HG03095 (cell line): ENCODE data around the gene NTSR1.

Experiments used
- ATAC-seq: cut with Tn5 transposase; IDR thresholded peaks from one replicate; pipeline ENCODE4 v1.9.1; 2021; ENCODE audit warnings: moderate library complexity; ENCODE audit not compliant: unreplicated experiment

Gene NTSR1

GRCh38 chr20:62706857-62707256 lies 1.8 kb upstream of the NTSR1 start:
- no peak for ATAC-seq

- no peak for ATAC-seq
Observed at GRCh38 chr20:62707276-62707920, 1.2 kb upstream of the NTSR1 start.

DNA sequence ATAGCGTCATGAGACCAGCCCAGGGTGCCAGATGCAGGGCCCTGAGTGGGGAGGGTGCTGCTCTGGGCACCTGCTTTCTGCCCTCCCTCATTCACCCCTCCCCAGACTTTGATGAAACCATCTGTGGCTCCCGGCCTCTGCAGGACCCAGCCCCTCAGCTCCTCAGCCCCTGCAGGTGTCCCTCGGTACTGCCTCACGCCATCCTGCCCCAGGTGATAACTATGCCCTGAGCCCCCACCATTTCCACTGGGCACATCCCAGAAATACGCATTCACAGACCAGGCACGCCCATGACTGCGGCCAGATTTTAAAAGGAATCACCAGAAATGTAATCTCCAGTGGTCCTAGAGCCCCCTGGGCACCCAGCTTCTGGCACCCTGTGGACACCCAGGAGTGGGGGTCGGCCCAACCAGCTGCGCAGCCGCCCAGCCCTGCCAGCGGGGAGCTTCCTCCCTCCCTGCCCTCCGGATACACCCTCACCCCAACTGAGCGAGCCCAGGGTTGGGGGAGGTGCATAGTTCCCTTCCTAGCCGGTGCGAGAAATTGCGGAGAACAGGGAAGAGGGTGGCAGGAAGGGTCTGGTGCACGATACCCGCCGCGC lies 615 bp upstream of the NTSR1 start:
- no peak for ATAC-seq

DNA sequence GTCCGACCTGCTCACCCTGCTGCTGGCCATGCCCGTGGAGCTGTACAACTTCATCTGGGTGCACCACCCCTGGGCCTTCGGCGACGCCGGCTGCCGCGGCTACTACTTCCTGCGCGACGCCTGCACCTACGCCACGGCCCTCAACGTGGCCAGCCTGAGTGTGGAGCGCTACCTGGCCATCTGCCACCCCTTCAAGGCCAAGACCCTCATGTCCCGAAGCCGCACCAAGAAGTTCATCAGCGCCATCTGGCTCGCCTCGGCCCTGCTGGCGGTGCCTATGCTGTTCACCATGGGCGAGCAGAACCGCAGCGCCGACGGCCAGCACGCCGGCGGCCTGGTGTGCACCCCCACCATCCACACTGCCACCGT lies 885 bp downstream of the NTSR1 start:
- no peak for ATAC-seq

DNA sequence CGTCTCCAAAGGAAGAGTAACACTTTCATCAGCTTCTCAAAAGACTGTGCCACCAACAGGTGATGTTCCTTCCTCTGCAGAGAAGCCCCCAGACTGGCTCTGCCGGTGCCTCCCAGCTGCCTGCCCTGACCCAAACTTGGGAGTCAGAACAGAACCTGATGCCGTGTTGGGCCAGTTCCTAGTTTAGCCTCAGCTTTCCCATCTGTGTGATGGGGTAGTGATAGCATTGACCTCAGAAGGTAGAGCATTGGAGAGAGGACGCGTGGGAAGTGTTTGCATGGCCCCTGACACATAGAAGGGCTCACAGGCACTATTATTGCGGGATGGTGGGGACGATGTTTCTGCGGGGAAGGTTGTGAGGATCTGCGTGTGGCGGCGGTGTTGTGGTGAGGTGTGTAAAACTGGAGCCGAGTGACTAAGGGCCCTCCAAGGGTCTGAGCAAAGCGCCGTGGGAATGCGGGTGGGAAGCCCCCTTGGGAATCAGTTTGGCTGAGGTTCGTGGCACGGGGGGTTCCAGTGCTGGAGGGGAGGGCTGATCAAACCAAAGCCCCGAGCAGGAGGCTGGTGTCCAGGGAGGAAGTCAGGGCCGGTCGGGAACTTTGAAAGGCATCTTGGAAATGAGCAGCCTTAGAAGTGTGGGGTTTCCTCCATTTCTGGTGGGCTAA lies 1.7 kb downstream of the NTSR1 start:
- no peak for ATAC-seq

GRCh38 chr20:62710886-62711702 lies 2.5 kb downstream of the NTSR1 start:
- no peak for ATAC-seq

DNA sequence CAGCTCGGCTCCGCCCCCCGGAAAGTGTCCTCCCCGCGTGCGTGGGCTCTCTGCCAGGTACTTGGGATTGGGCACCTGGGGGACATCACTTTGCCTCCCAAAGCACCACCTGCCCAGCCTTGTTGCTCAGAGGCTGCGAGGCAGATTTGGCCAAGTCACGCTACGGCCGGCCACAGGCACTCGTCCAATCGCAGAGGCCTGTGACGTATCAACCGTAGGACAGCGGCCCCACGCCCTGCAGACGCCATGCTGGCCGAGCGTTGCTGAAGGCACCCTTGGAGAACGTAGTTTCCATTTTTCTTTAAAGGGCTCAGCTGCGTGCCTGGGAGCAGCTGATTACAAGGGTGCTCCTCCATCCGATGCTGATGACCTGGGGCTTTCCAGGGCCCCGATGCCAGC lies 3.1 kb downstream of the NTSR1 start:
- no peak for ATAC-seq

DNA sequence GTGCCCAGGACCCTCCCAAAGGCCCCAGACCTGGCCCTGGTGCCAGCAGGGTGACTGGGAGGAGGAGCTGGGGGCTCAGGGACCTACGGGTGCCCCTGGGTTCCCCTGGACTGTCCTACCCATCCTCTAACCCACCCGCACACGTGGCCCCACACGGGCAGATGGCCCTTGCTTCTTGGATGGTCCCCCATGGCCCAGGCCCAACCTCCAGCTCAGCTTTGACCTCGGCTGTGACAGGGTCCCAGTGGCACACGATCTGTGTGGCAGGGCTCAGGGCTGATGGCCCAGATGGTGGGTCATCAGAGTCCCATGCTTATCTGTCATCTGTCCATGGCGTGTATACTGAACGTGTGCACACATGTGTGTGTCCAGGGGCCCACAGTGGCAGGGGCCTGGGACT lies 4.0 kb downstream of the NTSR1 start:
- ATAC-seq = no peak

GRCh38 chr20:62714006-62714405 lies 5.4 kb downstream of the NTSR1 start:
- ATAC-seq = no peak

- ATAC-seq = no peak
Observed at GRCh38 chr20:62714799-62715198, 6.2 kb downstream of the NTSR1 start.

- no peak for ATAC-seq
Observed at GRCh38 chr20:62715201-62715600, 6.6 kb downstream of the NTSR1 start.

GRCh38 chr20:62716198-62716940 lies 7.7 kb downstream of the NTSR1 start:
- no peak for ATAC-seq

GRCh38 chr20:62716941-62717310 lies 8.3 kb downstream of the NTSR1 start:
- no peak for ATAC-seq

DNA sequence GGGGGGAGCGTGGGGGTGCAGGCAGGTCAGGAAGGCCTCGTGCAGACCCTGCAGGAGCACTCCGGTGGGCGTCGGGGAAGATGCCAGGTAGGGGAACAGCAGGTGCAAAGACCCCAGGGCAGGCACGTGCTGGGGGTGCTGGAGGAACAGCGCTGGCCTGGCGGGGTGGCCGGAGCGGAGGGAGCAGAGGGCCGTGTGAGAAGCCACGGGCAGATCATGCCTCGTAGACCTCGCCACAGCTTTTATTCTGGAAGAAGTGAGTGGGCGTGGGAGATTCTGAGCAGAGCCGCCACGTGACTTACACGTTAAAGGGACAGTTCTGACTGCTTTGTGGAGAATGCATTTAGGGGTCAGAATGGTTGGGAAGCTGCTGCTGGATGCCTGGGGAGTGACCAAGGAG lies 9.3 kb downstream of the NTSR1 start:
- no peak for ATAC-seq

DNA sequence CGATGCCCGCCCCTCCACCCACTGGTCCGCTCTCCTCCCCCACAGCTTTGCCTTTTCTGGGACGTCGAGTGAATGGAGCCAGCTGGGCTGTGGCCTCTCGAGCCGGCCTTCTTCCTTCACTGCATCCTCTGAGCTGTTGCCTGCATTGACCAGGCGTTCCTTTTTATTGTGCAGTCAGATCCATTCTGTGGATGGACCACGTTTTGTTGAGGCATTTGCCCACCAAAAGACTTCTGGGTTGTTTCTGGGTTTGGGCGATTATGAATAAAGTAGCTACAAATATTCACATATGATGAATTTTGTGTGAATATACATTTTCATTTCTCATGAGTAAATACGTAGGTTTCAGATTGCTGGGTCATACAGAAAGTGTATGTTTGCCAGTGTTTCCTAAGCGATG lies 9.9 kb downstream of the NTSR1 start:
- ATAC-seq = no peak

DNA sequence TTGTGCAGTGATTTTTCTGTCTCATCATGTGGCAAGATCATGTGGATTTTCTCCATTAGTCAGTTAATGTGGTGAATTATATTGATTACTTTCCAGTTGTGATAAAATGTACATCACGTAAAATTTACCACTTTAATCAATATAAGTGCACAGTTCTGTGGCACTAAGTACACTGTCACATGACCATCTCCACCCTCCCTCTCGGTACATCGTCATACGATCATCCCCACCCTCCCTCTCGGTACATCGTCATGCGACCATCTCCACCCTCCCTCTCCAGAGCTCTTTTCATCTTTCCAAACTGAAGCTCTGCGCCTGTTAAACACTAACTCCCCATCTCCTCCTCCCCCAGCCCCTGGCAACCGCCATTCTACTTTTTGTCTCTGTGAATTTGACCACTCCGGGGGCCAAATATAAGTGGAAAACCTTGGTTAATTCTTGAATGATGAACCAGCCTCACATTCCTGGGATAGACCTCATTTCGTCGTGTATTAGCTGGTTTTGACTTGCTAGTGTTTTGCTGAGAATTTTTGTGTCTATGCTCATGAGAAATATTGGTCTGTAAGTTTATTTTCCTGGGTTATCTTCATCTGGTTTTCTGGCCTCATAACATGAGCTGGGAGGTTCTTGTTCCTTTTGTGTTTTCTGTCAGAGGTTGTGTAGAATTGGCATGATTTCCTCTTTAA lies 10.8 kb downstream of the NTSR1 start:
- no peak for ATAC-seq

DNA sequence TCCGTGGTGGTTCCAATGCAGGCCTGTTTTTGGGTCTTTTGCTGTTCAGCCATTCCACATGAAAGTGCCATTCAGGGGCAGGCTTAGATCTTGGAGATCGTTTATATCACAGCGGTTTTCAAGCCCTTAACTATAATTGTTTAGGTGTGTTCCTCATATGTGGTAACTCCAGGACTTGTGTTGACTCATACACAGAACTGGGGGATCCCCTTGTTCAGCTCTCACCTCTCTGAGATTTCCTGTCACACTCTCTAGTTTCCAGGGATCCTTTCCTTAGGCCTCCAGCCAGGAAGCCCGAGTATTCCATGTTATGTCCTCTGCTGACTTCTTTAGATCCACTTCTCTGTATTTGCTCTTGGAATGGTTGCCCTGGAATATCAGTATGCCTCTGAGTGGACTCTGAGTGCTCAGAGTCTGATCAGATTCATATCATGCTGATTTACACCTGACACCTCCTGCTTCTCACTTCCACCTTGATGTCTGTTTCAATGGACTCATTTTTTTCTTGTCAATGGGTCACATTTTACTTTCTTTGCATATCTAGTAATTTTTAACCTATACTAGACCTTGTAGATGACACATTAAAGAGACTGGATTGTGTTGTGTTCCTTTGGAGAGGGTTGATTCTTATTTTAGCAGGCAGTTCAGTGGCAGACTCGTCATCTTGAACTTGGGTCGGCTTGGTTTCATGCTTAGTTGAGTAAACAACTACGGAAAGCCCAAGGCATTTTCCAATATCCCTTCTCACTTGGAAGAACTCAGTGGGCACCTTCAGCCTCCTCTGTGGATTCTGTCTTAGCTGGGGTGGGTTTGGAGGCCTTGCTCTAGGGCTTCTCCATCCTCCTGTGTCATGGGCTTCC lies 13.1 kb downstream of the NTSR1 start:
- ATAC-seq = no peak

DNA sequence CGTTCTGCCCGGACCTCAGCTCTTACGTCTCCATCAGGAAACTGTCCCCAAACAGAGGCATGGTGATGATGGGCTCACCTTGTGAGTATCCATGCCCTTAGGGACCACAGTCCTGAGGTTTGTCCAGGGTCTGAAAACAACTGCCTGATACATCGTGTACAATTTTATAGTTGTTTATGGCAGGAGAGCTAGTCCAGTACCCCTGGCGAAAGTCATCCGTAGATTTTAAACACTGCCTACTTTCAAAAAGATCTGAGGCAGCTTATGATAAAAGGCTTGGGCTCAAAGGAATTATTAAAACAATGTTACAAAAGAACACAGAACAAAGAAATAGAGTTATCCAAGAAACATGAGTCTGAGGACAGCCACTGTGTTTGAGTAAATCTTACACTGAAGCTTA lies 14.0 kb downstream of the NTSR1 start:
- no peak for ATAC-seq

DNA sequence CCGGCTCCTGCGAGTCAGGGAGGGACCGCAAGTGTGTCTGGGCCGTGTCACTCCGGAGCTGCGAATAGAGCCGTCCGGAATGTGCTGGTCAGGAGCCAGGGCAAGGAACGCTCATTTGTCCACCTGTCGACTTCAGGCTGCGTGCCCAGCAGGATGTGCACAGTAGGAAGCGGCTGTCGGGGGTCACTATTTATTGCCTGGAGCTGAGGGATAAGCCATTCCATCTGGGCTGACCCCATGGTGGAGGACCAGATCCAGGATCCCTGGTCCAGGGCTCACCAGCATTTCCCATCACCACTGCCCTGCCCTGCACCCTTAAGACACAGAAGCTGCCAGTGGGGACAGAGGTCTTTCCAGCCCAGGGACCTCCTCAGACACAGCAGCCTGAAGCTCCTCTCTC lies 14.7 kb downstream of the NTSR1 start:
- ATAC-seq = no peak
